ENCODE results near the gene PSMB1.
"Not testable (repeated sequence)": the region's sequence is repeated elsewhere in the genome, so short reads cannot be mapped to it uniquely, and the experiment has no call there.

The PSMB1 gene

GRCh38 chr6:170504479-170504878, 48.6 kb downstream of the PSMB1 start:
- no peak for DNase-seq (ENCODE audit: extremely low read depth in 1 of 2, low read depth in 1 of 2)

GRCh38 chr6:170503414-170503761, 49.7 kb downstream of the PSMB1 start:
- DNase-seq (ENCODE audit: extremely low read depth in 1 of 2, low read depth in 1 of 2) = no peak

- DNase-seq (ENCODE audit: extremely low read depth in 1 of 2, low read depth in 1 of 2) = not testable (repeated sequence)
Observed at GRCh38 chr6:170502733-170503413, 50.2 kb downstream of the PSMB1 start.

- DNase-seq (ENCODE audit: extremely low read depth in 1 of 2, low read depth in 1 of 2) = not testable (repeated sequence)
Observed at GRCh38 chr6:170502268-170502667, 50.8 kb downstream of the PSMB1 start.

GRCh38 chr6:170500955-170501590, 52.0 kb downstream of the PSMB1 start:
- no peak for DNase-seq (ENCODE audit: extremely low read depth in 1 of 2, low read depth in 1 of 2)

GRCh38 chr6:170497841-170498301, 55.2 kb downstream of the PSMB1 start:
- DNase-seq (ENCODE audit: extremely low read depth in 1 of 2, low read depth in 1 of 2) = no peak

GRCh38 chr6:170493354-170493753, 59.8 kb downstream of the PSMB1 start:
- no peak for DNase-seq (ENCODE audit: extremely low read depth in 1 of 2, low read depth in 1 of 2)

GRCh38 chr6:170490259-170490658, 62.8 kb downstream of the PSMB1 start:
- DNase-seq (ENCODE audit: extremely low read depth in 1 of 2, low read depth in 1 of 2) = no peak

- DNase-seq (ENCODE audit: extremely low read depth in 1 of 2, low read depth in 1 of 2) = no peak
Observed at GRCh38 chr6:170489836-170490235, 63.3 kb downstream of the PSMB1 start.

GRCh38 chr6:170487707-170488329, 65.3 kb downstream of the PSMB1 start:
- DNase-seq (ENCODE audit: extremely low read depth in 1 of 2, low read depth in 1 of 2) = no peak

- no peak for DNase-seq (ENCODE audit: extremely low read depth in 1 of 2, low read depth in 1 of 2)
Observed at GRCh38 chr6:170485159-170485558, 67.9 kb downstream of the PSMB1 start.
